Stimulated activated CD4-positive, alpha-beta T cell treated with anti-CD3 and anti-CD28 coated beads, Interleukin-1b, Interleukin-23, amount 100 ng/mL, for 48 hours (primary cell): ENCODE data around the gene TPM2.
A peak's percentile ranks its signal among the peaks of the same experiment; 100 is the strongest.

ENCODE experiments used
- DNase-seq: peaks from one replicate; pipeline ENCODE4 v3.0.0-alpha.2; 2020

The TPM2 gene

DNA sequence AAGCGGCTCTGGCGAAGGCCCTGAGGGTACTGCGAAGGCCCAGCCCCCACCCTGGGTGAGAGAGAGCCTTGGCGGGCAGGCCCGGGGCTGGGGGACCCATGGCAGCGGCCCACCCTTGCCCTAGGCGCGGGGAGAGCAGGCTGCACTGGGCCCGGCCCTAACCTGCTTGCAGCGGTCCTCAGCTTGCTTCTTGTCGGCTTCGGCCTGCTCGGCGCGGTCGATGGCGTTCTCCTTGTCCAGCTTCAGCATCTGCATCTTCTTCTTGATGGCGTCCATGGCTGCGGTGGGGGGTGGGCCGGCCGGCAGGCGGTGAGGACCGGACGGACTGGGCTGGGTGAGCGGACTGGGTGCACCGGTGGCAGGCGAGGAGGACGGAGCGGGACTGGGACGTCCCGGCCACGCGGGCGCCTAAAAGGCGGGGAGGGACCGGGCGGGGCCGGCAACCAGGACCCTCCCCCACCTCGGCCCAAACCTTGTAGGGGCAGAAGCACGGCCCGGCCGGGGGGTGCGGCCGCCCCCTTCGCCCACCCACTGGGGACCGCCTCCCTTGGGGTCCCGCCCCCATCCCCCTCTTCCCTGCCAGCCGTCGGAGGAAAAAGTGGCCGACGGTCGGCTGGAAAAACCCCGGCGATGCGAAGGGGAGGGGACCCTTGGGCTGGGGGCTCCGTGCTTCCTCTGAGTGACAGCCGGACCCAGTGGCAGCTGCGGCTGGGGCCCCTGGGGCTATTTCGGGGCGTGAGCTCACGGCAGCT, at the start of gene TPM2:
Gene TPM2, minus strand, starts transcription at position 384 of the 752 bp plus-strand sequence. Its CDS starts 108 bp downstream, at position 276.
- no peak for DNase-seq

DNA sequence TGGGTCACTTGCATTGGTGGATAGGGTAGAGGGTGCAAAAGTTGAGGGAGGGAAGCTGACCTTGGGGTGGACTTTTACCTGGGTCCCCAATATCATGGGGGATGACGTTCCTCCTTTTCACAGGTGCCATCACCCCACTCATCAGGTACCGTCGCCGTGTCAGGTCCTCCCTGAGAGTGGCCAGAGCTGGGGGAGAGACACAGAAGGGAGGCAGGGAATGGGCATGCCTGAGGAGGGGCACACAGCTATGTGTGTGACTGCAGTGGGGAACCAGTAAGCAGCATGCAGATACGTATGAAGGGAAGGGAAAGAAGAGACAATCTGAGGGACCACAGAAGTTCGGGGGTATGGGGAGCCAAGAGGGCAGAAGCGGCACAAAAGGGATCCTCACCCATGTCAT, 49.2 kb upstream of the TPM2 start:
- DNase-seq = no peak

DNA sequence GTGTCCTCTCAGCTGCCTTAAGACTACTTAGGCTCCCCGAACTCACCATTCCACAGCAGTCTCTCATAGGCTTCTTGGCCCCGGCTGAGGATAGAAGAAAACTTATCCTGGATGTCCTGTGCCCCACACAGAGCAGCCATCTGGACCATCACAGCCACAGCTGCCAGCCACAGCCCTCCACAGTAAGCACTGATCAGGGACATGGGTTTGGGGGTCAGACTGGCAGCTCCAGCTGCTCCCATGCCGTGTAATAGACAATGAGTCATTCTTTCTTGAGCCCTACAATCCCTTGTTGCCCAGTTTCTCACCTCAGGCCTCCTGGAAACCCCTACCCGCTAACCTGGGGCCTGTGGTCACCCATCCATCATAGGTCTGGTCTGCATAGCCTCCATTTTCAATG, 48.5 kb upstream of the TPM2 start:
- DNase-seq = no peak

DNA sequence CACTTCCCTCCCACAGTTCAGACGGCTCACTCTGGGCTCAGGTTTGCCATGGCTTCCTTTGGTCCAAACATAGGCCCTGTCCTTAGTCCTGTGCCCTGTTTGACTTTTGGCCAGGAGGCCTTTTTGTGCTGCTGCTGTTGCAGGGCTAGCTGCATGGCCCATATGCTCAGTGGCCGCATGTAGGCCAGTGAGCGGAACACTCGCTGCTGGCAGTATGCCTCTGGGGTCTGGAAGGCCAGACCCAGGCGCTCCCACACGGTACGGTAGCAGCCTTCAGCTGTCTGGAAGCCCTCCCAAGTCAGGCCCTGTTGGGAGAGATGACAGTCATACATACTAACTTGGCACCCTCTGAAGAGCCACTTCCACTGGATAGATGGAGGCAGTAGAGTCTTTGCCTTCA, 47.4 kb upstream of the TPM2 start:
- DNase-seq = no peak

DNA sequence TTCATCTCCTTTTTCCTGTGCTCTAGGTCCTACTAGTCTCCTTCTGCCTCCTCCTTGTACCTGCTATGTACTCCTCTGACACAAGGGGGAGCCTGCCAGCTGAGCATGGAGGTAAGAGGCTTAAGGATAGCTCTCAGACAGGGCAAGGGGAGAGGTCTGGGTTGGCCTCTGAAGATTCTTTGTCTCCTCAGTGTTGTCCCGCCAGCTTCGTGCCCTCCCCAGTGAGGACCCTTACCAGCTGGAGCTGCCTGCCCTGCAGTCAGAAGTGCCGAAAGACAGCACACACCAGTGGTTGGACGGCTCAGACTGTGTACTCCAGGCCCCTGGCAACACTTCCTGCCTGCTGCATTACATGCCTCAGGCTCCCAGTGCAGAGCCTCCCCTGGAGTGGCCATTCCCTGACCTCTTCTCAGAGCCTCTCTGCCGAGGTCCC, 46.5 kb upstream of the TPM2 start:
- DNase-seq = peak; percentile 64

DNA sequence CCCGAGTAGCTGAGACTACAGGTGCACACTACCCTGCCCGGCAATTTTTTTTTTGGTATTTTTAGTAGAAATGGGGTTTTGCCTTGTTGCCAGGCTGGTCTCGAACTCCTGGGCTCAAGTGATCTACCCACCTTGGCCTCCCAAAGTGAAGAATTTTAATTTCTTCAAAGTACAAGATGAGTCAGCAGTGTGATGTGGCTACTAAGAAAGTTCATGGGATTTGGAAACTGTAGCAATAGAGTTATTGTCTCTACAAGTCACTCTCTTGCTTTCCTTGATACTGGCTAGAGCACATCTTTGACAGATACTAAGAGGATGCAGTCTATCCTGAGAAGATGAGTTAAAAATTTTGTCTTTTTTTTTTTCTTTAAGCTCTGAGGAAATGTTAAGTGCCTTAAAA, 44.4 kb upstream of the TPM2 start:
- DNase-seq = no peak

DNA sequence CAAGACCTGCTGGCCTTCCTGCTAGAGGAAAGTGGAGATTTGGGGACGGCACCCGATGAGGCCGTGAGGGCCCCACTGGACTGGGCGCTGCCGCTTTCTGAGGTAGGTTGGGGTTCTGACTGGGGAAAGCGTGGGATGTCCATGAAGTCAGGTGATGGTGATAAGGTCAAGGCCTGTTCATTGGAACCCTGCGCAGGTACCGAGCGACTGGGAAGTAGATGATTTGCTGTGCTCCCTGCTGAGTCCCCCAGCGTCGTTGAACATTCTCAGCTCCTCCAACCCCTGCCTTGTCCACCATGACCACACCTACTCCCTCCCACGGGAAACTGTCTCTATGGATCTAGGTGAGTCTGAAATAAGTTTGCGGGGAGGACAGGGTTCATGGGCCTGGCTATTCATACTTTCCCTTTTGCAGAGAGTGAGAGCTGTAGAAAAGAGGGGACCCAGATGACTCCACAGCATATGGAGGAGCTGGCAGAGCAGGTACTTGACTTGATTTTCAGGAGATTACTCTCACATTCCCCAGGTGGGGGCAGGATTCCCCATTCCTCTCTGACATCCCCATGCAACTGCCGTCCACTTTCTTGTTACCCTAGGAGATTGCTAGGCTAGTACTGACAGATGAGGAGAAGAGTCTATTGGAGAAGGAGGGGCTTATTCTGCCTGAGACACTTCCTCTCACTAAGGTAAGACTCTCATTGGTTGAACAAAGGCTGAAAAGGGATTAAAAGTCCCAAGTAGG, 43.2 kb upstream of the TPM2 start:
- peak; percentile 39 for DNase-seq

DNA sequence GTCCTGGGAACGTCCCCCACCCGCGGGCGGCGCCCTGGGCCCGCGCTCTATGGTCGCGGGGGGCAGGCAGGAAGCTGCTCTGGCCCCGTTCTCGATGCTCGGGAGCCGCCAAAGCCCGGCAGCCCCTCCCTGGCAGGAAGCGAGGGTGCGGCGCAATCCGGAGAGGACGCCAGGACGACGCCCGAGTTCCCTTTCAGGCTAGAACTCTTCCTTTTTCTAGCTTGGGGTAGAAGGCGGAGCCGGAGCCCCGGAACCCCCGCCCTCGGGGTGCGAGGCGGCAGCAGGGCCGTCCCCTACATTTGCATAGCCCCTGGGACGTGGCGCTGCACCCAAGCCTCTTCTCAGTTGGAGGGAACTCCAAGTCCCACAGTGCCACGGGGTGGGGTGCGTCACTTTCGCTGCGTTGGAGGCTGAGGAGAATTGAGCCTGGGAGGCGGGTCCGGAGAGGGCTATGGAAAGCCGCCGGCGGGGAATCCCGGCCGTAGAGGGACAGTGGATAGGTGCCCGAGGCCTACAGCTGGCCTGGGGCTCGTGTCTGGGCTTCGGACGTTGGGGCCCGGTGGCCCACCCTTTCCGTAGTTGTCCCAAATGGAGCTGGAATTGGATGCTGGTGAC, 42.6 kb upstream of the TPM2 start, which contains the start of the genes CREB3 and TLN1:
Gene CREB3, plus strand, starts transcription at position 482 of the 615 bp plus-strand sequence. Its CDS starts 107 bp downstream, at position 589.
Gene TLN1, minus strand, starts transcription at position 11 of the 615 bp plus-strand sequence. CDS start 6,501 bp downstream, outside the sequence.
- peak; percentile 98 for DNase-seq

DNA sequence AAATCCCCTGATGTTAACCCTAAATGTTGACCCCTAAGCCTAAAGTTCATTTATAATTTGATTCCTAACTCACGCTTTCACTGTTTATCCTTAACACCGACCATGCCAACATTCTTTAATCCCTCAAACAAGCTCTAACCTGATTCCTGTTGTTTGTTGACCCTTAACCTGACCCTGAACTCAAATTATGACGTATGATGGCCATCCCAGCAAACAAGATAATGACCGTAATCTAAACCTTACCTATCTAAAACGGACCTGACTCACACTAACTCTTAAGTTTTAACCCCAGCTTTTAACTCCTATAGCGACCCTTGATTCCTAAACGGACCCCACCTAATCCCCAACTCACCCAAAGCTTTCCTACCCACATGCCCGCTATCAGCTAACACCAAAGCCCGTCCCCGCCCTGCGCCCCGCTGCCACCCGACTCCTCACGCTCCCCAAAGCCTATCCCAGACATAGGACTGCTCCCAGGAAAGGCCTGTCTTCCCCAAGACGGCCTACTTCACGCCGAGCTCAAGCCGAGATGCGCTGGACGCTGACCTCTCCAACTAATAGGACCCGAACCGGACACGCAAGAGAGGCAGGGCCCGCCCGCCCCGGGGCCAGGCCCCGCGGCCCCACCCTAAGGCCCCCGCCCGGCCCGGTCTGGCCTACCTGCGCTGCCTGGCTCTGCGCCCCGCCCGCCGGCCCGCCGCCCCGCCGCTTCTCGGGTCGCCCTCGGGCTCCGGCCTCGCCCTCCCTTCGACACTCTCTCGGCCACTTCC, 41.9 kb upstream of the TPM2 start:
- DNase-seq = no peak

DNA sequence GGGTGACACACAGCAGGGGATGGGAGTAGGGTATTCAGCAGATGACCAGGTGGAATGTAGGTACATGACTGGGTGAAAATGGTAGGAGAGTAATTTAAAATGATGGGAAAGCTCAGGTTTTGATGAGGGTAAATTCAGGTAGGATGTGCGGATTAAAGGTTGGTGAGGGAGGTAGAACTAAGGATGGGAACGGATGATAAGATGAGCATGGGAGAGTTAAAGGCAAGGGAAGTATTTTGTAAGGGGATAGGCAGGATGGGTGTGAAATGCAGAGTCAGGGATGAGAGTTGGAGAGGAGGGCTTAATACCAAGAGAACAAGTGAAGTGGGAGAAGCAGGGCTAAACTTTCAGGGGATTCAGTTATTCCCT, 40.7 kb upstream of the TPM2 start:
- DNase-seq = no peak

DNA sequence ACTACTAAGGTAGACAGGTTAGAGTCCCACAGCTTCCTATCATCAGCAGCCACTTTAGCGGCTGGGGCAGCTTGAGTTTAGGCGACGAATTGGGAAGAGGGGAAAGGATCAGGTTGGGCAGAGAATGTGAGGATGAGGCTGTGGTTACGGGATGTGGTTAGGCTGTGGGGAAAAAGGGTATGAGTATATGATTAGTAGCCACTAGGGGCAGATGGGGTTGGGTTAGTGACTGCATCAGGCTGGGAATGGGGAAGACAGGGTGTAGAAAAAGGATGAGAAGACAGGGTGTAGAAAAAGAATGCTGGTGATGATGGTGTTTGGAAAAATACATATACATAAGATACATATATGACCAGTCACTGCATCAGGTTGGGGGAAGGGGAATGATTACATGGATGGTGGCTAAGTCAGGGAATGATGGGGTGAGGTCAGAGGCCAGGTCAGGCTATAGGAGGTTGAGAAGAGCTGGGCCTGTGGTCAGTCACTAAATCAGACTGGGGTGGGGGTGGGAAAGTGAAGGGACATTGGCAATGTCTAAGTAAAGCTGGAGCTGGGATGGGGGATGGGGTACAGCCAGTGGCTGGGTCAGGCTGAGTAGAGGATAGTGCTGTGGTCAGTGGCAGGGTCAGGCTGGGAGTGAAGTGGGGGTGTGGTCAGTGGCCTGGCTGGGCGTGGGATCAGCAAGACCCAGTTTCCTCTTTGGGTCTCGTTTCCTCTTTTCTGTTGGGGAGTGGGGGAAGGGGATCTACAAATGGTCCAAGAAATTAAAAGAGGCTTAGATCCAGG, 40.2 kb upstream of the TPM2 start:
- peak; percentile 13 for DNase-seq

DNA sequence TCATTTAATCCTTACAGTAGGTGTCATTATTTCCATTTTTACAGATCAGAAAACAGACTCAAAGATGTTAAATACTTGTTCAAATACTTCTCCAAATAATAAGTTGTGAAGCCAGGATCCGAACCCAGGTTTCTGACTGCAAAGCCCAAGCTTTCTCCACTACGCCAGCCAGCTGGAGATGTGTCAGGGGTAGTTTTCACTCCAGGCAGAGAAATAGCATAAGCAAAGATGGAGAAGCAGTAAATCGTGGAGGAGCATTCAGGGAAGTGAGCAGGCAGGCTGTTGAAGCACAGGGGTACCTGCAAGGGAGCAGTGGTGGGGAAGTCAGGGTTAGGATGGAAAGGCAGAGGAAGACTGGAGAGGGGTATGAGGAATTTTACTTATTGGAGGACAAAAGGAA, 39.4 kb upstream of the TPM2 start:
- DNase-seq = no peak

DNA sequence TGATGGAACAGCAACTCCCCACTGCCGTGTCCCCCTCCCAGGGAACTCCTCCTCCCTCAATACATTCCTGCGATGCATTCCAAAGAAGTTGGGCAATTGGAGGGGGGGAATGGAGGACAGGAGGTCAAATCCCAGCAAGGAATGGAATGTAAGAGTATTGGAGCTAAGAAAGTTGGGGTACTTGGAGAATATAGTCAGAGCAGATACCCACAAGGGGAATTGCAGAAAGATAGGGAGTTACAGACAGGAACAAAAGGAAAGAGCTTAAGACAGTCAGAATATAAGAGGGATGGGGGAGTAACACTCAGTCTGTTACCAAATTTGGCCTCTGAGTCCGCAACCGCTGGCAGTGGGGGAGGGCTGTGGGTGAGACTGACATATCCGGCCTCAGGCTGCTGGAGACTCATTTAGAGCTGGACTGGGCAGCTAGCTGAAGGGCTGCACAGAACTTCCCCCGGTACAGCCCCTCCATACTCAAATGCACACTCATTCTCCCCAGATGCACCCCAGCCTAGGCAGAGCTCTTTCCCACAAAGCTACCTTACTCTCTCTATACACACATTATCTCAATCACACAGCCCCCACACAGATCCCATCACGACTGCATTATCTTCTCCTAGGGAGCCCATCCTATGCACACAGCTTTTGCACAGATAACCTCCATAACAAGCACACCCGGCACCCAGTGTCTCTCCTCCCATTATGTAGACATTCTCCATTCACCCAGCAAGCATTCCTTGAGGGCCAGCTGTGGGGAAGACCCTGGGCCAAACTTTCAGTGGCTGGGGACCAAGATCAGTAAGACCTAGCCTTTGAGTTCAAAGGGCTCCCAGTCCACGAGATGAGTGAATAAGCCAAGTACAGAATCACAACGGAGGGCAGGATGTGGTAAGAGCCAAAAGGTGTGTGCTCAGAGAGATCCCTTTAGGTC, 38.6 kb upstream of the TPM2 start:
- peak; percentile 42 for DNase-seq

DNA sequence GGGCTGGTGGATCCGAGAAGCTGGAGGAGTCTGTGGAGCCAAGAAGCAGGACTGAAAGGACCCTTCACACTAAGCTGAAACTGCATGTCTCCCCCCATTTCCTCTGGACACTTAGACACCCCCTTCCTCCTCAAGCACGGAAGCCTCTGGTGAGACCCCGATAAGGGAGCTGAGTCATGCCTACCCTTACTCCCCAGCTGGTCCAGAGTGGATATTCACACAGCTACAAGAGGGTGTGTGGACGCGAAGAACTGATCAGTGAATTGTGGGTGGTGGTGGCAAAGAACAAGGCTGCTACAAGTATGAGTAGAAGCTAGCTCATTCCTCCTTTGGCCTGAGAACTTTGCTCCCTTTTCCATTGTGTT, 37.9 kb upstream of the TPM2 start:
- no peak for DNase-seq

DNA sequence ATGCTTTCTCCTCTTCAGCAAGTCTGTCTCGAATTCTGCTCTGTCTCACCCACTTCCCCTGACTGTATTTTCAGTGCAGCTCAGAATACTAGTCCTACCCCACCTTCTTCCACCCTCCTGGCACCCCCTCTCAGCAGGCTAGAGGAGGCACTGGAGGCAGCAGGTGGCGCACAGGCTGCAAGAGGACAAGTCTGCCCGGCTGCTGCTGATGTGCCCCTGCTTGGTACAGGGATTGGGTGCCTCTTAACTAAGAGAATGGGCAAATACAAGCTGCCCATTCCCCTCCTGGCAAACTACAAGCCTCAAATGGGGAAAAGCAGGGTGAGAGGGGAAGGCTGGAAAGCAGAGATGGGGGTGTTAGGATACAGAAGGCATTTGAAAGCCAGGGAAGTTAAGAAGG, 37.2 kb upstream of the TPM2 start:
- peak; percentile 21 for DNase-seq

DNA sequence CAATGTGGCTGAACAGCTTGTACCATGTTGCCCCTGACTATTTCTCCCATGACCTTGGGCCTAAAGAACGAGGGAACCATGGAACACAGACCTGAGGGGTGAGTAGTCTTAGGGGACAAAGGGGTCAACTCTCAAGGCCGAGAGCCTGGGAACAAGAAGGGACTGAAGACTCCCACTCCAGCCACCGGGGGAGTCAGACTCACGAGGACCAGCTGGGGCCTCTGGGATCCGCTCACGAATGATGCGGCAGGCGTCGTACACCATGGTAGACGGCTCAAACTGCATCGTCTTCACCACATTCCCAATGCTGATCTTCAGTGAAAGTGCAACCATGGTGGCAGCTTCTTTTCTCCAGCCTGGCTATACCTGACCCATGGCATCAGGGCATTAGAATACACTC, 35.6 kb upstream of the TPM2 start:
- DNase-seq = no peak

DNA sequence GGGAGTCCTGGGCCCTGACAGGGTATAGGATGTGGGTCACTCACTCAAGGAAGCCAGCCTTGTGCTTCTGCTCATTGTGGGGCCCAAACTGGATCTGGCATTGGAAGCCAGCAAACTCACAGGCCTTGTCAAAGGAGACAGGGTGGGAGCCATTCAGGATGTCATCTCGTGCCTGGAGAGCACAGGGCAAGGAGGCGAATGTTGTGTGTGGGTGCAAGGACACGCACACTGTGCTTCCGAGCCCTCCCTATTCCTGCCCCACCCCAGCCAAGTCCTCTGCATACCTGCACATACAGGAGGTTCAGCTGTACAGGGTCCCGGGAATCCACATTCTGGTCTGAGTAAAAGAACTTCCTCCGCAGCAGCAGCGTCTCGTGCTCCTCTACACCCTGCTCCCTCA, 34.2 kb upstream of the TPM2 start:
- DNase-seq = no peak

DNA sequence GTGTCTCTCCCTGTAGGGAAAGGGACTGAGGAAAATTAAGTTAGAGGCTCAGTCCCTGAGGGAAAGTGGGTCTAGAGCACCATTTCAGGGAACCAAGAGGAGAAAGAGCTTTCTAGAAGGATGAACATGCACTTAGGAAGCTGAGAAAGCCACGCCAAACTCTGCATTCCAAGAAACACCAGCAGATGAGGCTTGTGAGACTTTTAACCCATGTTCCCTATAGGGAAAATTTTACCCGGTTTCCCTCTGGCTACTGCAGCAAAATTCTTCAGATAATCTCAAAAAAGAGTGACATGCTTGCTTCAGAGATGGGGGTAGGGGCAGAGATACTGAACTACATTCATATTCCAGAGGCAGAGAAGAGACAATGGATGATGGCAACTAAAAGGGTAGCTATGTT, 33.7 kb upstream of the TPM2 start:
- no peak for DNase-seq

DNA sequence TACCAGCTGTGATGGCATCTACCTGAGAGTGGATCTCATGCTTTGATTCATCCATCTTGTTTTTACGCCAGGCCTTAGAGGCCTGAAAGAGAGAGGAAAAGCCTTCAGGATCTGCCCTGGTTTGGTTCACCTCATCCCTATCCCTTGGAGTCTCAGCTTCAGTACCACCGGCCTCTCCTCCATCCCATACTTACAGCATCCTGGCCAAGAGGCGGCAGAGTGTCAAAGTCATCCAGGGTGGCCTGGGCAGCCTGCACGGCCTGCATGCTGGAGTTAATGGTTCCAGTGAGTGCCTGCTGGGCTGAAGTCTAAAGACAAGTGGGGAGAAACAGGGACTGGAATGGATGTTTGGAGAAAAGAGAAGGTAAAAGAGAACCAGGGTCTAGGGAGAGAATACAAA, 29.8 kb upstream of the TPM2 start:
- no peak for DNase-seq

DNA sequence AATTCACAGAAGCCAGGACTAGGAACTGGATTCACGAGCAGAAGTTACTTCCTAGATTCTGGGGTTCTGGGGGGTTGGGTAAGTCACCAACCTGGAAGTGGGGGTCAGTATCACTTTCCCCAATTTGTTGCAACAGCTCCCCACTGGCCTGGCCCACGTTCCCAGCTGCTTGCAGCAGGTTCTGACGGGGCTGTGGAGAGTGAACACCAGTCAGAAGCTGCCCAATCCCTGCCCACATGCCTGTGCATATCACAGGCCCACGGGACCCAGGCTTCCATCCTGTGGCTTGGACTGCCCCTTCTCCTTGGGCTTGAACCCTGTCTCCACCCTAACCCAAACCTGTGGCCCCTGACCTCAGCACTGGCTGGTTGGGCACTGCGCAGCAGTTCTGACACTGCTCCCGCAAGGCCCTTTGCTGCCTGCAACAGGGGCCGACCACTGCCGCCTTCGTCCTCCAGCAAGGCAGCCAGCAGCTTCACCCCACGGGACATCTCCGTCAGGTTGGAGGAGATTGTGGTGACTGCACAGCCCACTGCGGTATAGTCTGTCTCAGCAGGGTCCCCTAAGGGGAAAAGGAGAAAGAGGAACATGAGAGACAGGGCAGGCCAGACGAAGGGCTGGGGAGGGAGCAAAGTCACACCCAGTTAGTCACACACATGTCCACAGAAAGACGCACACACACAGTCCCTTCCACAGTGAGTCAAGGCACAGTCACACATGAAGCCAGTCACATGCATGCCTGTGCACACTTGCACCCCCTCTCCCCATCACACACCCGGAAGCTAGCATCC, 29.2 kb upstream of the TPM2 start:
- no peak for DNase-seq
